ENCODE results near the gene BPIFB1.
A peak's percentile ranks its signal among the peaks of the same experiment; 100 is the strongest.

The BPIFB1 gene

GRCh38 chr20:33275215-33275614 is 7.8 kb upstream of the BPIFB1 start:
- DNase-seq: no peak

- no peak for DNase-seq
Observed at GRCh38 chr20:33275871-33276270, 7.1 kb upstream of the BPIFB1 start.

DNA sequence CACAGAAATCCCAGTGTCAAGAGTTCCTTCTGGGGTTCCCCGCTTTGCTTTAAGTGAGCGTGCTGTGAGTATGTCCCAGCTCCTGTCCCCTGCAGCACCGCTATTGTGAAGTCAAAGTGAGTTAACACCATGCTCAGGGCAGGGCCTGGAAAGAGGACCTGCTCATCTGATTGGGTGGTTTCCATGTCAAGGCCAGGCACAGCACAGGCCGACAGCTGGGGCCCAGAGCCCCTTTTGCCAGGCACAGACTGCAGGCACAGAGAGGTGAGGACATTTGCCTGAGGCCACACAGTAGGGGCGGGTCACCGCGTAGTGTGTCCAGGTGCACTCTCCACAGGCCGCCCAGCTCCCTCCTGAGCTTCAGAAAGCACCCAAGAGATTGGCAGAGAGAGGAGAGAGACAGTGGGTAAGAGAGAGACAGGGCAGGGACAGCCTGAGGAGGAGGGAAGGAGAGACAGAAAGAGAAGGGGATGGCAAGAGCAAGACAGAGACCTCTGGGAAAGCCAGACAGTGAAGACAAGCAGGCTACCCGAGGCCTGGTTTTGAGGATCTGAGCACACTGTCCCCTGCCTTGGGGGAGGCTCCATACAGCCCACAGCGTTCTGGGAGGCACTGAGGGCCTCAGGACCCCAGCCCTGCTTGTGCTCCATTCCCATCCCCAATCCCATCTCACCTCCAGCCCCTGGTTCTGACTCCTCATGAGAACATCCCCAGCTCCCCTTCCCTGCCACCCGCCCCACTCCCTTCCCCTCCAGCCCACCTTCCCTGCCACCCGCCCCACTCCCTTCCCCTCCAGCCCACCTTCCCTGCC is 6.5 kb upstream of the BPIFB1 start:
- no peak for DNase-seq

DNA sequence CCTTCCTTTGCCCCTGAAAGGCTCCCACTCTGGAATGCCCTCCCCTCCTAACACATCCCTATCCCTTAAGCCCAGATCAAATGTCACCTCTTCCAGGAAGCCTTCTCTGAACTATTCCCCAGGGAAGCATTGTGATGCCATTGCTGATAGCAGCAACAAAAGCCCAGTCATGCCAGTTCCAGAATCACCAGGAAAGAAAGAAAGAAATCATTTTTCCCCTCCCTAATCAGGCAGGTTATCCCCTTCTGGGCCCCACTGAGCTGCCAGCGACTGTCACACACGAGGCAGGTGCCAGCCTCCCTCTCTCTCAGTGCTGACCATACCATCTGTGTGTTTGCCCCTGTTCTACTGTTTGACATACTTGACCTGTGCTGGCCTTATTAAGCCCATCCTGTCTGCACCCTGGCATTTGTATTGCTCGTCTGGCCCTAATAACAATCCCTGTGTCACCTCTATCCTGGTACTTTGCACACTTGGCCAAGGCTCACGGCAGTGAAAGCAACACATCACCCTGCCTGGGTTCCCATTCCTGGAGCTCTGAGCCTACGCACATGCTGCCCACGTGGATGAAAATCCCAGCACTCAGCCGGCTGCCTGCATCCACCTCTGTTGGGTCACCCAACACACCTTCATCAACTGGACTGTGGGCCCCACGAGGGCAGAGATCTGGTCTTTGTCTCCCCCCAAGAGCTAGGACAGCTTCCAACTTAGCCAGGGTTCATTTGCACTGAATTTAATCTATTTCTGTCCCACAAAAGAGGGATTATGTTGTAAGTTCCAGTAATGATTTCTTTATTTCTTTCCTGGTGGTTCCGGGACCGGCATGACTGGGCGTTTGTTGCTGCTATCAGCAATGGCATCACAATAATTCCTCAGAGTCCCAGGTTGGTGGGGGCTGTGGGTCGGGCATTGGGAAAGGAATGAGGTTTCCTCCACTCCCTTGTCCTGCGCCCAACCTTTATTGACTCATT is 5.3 kb upstream of the BPIFB1 start:
- no peak for DNase-seq

GRCh38 chr20:33278700-33279099 is 4.3 kb upstream of the BPIFB1 start:
- DNase-seq: no peak

DNA sequence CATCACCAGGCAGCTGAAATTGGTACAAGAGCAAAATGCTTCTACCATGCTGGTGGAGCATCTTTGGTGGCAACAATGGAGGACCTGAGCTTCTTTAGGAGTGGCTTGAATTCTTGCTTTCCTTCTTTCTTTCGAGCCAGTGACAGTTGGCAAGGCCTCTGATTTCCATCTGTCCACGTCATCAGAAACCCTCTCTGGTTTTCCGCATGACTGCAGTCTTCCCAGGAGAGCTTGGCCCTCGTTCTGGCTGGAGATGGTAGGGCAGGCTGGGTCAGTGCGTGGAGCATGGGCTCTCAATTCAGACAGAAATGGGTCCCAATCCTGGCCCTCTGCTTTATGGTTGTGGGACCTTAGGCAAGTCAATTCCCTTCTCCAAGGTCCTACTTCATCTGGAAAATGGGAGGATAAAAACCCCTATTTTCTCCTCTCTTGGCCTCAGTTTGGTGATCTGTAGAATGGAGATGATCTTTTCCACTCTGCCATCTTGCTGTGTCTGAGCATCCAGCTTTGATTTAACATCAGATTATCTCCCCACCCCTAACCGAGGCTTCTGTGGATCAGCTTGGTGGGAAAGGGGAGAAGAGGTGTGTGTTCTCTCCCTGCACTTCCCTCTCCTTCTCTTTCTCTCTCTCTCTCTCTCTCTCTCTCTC is 3.6 kb upstream of the BPIFB1 start:
- DNase-seq: no peak

- DNase-seq: no peak
Observed at GRCh38 chr20:33280000-33280680, 2.9 kb upstream of the BPIFB1 start.

DNA sequence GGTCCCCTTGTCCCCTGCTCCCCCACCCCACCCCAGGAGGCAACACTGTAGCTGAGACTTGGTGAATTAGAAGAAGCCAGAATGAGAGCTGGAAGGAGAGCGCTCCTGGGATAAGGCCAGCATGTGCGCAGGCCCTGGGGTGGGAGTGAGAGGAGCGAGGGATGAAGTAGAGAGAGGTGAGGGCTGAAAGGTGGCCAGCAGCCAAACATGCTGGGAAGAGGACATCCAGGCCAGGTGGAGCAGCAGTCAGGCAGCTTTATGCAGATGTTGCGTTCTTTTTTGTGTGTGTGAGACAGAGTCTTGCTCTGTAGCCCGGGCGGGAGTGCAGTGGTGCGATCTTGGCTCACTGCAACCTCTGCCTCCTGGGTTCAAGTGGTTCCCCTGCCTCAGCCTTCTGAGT is 2.2 kb upstream of the BPIFB1 start:
- DNase-seq: no peak

GRCh38 chr20:33281550-33282146 is 1.4 kb upstream of the BPIFB1 start:
- DNase-seq: no peak

GRCh38 chr20:33282196-33282934 is 649 bp upstream of the BPIFB1 start:
- DNase-seq: no peak

DNA sequence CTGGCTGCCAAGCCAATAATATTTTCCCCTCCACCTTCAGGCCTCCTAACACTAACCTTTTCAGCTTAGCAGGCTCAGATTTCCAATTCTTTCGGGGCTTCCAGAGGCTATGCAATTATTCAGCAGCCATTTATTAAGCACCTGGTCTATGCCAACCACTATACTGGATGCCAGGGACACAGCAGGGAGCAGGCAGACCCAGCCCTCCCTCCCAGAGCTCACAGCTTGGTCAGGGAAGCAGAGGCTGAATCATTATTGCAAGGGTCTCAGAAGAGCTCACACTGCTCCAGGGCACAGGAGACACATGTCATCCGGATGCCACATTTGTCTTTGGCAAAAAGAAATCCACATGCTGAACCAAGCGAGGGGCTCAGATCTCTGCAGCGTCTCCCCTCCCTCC is 1.3 kb downstream of the BPIFB1 start:
- DNase-seq: no peak

- DNase-seq: no peak
Observed at GRCh38 chr20:33284937-33285336, 1.9 kb downstream of the BPIFB1 start.

- DNase-seq: no peak
Observed at GRCh38 chr20:33285861-33286495, 3.0 kb downstream of the BPIFB1 start.

DNA sequence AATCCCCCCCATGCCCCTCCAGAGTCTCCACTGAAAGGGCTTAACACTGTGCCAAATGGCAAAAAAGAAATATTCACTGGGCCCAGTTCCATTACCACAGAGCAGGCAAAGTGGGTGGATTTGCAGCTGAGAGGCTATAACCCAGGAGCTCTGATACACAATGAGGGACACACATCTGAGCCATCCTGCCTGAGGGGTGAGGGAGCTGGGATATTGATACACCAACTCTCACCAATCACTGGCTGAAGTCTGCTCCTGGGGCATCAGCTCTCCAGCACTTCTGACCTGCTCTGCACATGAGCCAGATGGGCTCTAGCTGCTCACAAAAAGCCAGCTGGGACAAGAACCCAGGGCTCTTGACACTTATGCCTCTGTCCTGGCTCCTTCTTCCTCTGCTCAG is 4.9 kb downstream of the BPIFB1 start:
- no peak for DNase-seq

- no peak for DNase-seq
Observed at GRCh38 chr20:33290852-33291251, 7.8 kb downstream of the BPIFB1 start.

GRCh38 chr20:33291416-33291815 is 8.4 kb downstream of the BPIFB1 start:
- DNase-seq: no peak

DNA sequence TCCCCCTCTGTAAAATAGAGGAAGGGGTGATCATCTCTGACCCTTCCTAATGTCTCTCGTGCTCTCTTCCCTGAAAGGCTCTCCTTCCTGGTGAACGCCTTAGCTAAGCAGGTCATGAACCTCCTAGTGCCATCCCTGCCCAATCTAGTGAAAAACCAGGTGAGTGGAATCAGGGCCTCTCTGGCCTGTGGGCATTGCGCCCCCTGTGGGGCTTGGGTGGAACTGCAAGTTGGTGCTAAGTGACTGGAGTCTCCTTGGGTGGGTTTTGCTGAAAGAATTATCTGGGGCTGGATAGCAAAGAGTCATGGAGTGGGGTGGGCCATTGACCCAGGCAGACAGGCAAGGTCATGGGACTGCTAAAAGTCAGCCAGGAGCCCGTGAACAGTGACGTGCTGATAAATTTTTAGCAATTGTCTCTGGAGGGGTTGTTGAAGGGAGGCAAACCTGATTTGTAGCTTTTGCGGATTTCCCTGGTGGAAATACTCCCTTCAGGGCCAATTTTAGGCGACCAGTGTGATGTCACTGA is 8.9 kb downstream of the BPIFB1 start:
- DNase-seq: peak; percentile 61

DNA sequence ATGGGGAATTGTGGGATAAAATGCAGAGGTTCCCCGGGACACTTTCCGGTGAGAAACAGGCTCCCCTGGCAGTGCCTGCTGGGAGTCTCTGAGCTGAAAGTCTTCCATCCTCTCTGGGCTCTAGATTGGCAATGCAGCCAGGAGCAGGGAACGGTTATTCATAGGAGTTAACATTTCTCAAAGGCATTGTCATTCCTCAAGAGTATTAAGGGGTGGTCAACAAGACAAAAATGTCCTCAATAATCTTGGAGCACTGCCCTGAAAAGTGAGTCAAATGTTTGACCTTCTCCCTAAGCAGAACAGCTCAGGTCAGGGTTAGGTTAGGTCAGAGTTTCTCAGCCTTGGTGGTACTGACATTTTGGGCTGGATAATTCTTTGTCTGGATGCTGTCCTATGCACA is 13.2 kb downstream of the BPIFB1 start:
- no peak for DNase-seq

- no peak for DNase-seq
Observed at GRCh38 chr20:33298391-33298790, 15.4 kb downstream of the BPIFB1 start.

DNA sequence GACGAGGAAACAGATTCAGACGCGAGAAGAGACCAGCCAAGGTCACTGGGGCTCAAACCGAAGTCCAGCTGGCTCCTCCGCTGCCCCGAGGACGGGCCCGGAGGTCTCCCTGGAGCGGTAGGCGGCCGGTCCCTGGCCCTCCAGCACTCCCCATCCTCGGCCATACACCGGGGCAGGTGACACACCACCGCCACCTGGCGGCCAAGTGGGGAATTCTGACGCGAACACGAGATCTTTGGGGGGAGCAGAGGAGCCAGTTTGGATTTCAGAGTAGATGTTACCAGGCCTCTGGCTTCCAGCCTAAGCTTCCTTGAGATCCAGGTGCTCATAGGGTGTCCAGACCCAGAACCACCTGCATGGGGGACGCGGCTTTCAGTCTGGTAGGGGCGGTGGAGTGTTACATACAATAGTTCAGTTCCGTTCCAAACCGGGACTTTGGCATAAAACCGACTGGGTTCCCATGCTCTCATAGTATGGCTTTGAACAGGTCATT is 16.1 kb downstream of the BPIFB1 start:
- peak; percentile 66 for DNase-seq

All from CD4-positive, alpha-beta T cell treated with Interleukin-21 for 1 hour (primary cell).